HEK293T (cell line): ENCODE results near the gene SLC17A4.

Experiments
- ELF4 ChIP-seq: fragments of 450-650 bp; IDR thresholded peaks from 2 replicates; pipeline ENCODE4 v1.6.1; 2017; ENCODE audit warnings: antibody characterized with exemption
- FOXK2 ChIP-seq: fragments of 450-650 bp; IDR thresholded peaks from 2 replicates; pipeline ENCODE4 v1.6.1; 2016; ENCODE audit warnings: mild to moderate bottlenecking
- L3MBTL2 ChIP-seq: fragments of 450-650 bp; conservative IDR thresholded peaks from 2 replicates; pipeline ENCODE4 v1.6.1; 2016; ENCODE audit warnings: mild to moderate bottlenecking
- SP1 ChIP-seq: fragments of 450-650 bp; IDR thresholded peaks from 2 replicates; pipeline ENCODE4 v1.6.1; 2017
- TARDBP ChIP-seq: fragments of 450-650 bp; IDR thresholded peaks from 2 replicates; pipeline ENCODE4 v1.6.1; 2016
- ZNF384 ChIP-seq: fragments of 450-650 bp; IDR thresholded peaks from 2 replicates; pipeline ENCODE4 v1.6.1; 2016

DNA sequence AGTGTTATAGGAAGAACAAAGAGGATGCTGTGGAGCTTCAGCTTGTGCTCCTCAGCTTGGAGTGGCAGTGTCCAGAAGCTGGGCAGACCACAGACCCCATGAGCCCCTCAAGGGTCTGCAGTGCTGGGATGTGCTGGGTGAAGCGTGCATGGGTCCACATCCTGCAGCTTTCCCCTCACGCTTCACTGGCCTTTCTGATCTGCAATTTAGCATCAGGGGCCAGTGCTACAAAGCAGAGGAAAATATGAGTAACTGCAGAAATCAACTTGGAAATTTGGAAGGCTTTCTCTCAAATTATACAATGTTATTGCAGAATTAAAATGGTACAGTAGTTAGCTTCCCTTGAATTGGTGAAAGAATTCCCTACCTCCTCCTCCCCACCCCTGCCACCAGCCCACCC lies 10.1 kb downstream of the SLC17A4 start:
- TF ChIP-seq ZNF384 (no peak), L3MBTL2 (no peak), SP1 (no peak), FOXK2 (no peak), ELF4 (no peak), TARDBP (no peak)
